CD1c-positive myeloid dendritic cell (primary cell): ENCODE measurements around the gene ADH7.
"Not testable (repeated sequence)": the region's sequence is repeated elsewhere in the genome, so short reads cannot be mapped to it uniquely, and the experiment has no call there.

Source experiments
- DNase-seq: peaks from one replicate; pipeline ENCODE4 v3.0.0-alpha.2; 2016; ENCODE audit errors: extremely low spot score

ADH7 gene

DNA sequence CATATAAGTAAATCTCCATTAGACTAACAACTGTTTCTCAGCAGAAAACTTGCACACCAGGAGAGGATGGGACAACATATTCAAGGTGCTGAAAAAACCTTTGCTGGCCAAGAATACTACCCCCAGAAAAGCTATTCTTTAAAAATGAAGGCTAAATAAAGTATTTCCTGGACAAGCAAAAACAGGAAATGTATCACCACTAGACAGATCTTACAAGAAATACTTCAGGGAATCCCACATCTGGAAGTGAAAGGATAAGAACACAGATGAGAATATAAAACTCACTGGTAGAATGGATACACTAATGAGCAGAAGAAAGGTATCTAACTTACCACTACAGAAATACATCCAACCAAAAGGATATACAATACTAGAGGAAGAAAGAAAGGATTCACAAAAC is 55.6 kb downstream of the ADH7 start:
- DNase-seq, result no peak

DNA sequence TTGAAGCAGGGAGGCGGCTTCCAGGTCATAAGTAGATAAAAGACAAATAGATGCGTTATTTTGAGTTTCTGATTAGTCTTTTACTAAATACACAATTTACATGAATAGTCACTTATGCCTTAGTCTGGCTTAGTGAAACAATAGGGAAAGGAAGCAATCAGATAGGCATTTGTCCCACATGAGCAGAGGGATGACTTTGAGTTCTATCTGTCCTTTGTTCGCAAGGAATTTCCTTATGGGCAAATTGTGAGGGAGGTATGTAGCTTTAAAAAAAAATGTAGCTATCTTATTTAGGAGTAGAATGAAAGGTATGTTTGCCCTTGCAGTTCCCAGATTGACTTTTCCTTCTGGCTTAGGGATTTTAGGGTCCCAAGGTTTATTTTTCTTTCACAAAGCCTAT is 56.3 kb downstream of the ADH7 start:
- DNase-seq, result no peak

DNA sequence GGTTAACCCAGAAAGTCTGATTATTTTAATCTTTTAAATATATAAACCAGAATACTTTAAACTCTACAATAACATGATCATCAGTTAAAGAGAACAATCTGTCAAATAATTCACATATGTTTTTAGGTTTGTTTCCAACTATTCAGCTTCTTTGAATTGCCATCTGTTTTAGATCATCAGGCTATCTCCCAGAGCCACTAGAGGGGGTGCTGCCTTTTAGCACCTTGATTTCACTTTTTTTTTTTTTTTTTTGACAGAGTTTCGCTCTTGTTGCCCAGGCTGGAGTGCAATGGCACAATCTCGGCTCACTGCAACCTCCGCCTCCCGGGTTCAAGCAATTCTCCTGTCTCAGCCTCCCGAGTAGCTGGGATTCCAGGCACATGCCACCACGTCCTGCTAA is 57.8 kb downstream of the ADH7 start:
- DNase-seq, result not testable (repeated sequence)

DNA sequence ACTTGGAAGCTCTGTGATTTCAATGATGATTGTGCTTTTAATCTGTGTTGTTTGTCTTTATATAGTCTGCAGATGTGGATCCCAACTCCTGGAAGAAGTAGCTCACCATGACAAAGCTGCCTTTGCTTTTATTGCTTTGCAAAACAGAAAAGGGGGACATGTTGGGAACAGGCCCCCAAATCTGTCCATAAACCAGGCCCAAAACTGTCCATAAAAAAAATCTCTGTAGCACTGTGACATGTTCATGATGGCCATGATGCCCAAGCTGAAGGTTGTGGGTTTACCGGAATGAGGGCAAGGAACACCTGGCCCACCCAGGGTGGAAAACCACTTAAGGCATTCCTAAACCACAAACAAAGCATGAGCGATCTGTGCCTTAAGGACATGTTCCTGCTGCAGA is 62.7 kb downstream of the ADH7 start:
- not testable (repeated sequence) for DNase-seq

DNA sequence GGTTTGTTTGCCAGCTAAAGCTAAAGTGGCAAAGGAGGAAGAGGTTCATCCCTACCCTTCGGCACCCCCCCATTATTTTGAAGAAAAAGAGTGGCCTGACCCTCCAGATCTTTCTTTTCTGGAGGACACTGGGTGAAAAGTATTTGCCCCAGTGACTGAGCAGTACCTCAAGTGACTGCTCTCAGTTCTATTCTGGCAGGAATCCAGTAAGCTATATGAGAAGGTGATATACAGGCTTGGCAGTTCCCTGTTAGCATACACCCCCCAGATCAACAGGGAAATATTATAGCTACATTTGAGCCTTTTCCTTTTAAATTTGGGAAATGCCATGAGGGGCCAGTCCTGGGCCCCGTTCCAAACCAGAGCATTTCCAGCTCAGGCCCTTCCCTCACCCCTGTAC is 67.3 kb downstream of the ADH7 start:
- not testable (repeated sequence) for DNase-seq

DNA sequence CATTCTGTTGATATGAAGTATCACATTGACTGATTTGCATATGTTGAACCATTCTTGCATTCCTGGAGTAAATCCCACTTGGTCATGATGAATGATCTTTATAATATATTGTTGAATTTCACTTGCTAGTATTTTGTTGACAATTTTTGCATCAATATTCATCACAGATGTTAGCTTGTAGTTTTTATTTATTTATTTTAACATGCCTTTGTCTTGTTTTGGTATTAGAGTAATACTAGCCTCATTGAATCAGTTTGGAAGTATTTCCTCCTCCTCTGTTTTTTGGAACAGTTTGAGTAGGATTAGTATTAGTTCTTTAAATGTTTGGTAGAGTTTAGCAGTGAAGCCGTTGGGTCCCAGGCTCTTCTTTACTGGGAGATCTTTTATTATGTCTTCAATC is 68.7 kb downstream of the ADH7 start:
- no peak for DNase-seq

DNA sequence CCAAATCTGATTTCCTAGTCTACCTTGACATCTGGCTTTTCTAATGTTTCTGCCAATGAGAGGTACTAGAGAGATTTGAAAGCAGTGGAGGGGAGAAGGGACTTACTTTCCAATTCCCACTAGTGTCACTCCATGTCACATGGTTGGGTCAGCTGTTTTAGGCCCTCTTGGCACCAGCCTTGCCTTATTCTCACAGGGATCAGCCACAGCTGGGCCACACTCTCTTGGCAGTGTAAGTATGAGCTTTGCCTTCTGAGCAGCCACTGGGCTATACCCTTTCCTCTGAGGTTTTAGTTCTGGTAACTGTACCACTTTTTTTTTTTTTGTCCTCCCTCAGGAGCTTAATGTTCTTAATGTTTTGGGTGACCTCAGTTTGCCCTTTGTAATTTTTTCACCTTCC is 72.4 kb downstream of the ADH7 start:
- no peak for DNase-seq
